WERI-Rb-1 (cell line): ENCODE results near the gene C1QTNF12.

Source experiments
- DNase-seq: peaks from one replicate; pipeline ENCODE4 v3.0.0-alpha.2; 2020
- H3K27ac ChIP-seq: fragments of 250-450 bp; sonication (Bioruptor Pico); 2 replicates; pipeline ENCODE4 v1.5.1; 2020; ENCODE audit warnings: mild to moderate bottlenecking, moderate library complexity
- H3K27me3 ChIP-seq: fragments of 250-450 bp; sonication (Bioruptor Pico); 2 replicates; pipeline ENCODE4 v1.5.1; 2021; ENCODE audit warnings: mild to moderate bottlenecking, low read depth, moderate library complexity; ENCODE audit not compliant: insufficient read depth, severe bottlenecking
- H3K36me3 ChIP-seq: fragments of 250-450 bp; sonication (Bioruptor Pico); 2 replicates; pipeline ENCODE4 v1.5.1; 2020; ENCODE audit warnings: mild to moderate bottlenecking, moderate library complexity
- H3K4me3 ChIP-seq: 2 replicates; pipeline ENCODE4 v1.5.1; 2011; ENCODE audit warnings: low read depth, mild to moderate bottlenecking, control low read depth, low read length
- H3K9me3 ChIP-seq: fragments of 250-450 bp; sonication (Bioruptor Pico); 2 replicates; pipeline ENCODE4 v1.5.1; 2021; ENCODE audit warnings: mild to moderate bottlenecking, moderate library complexity; ENCODE audit not compliant: severe bottlenecking
- TF ChIP-seq, protein P1 (sequence below): IDR thresholded peaks from 2 replicates; pipeline ENCODE4 v1.5.1; 2011; ENCODE audit warnings: low read depth, mild to moderate bottlenecking, control low read depth, inconsistent platforms, low read length

Gene C1QTNF12

DNA sequence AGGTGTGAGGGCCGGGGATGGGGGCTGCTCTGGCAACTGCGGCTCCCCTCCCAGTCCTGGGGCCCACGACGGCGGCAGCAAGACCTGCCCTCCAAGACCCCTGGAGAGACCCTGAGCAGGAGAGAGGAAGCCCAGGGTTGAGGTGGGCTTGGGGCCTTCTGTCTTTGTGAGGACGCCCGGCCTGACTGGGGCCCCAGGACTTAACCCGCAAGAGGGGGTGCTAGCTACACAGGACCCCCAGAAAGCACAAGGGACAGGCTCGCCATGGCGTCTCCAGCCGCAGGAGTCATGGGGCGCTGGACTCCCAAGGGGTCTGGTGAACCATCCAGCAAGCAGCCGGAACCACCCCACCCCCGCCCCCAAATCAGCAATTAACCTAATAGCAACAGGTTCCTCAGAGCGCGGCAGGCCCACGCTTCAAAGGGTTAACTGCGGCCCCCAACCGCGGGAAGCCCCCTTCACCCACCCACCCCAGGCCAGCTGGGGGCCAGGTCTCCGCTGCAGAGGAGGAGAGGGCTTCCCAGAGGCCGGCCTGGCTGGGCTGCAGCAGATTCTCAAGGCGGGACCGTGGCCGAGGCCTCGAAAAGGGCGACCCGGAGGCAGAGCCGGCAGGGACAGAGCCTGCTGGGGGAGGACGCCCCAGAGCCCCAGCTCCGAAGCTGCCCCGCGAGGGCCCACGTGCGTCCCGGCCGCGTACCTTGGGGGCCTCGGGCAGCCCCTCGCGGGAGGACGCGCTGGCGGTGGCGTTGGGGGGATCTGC, 525 bp downstream of the C1QTNF12 start:
- no peaks in the 10 kb centered on the region for H3K9me3 ChIP-seq
- H3K4me3 ChIP-seq, result no peak overlapping the region
- TF ChIP-seq, protein P1, sequence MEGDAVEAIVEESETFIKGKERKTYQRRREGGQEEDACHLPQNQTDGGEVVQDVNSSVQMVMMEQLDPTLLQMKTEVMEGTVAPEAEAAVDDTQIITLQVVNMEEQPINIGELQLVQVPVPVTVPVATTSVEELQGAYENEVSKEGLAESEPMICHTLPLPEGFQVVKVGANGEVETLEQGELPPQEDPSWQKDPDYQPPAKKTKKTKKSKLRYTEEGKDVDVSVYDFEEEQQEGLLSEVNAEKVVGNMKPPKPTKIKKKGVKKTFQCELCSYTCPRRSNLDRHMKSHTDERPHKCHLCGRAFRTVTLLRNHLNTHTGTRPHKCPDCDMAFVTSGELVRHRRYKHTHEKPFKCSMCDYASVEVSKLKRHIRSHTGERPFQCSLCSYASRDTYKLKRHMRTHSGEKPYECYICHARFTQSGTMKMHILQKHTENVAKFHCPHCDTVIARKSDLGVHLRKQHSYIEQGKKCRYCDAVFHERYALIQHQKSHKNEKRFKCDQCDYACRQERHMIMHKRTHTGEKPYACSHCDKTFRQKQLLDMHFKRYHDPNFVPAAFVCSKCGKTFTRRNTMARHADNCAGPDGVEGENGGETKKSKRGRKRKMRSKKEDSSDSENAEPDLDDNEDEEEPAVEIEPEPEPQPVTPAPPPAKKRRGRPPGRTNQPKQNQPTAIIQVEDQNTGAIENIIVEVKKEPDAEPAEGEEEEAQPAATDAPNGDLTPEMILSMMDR, result no peak
- no peak overlapping the region for H3K27ac ChIP-seq
- no peaks in the 10 kb centered on the region for H3K36me3 ChIP-seq
- DNase-seq, result no peak
- H3K27me3 ChIP-seq, result no peaks in the 10 kb centered on the region

DNA sequence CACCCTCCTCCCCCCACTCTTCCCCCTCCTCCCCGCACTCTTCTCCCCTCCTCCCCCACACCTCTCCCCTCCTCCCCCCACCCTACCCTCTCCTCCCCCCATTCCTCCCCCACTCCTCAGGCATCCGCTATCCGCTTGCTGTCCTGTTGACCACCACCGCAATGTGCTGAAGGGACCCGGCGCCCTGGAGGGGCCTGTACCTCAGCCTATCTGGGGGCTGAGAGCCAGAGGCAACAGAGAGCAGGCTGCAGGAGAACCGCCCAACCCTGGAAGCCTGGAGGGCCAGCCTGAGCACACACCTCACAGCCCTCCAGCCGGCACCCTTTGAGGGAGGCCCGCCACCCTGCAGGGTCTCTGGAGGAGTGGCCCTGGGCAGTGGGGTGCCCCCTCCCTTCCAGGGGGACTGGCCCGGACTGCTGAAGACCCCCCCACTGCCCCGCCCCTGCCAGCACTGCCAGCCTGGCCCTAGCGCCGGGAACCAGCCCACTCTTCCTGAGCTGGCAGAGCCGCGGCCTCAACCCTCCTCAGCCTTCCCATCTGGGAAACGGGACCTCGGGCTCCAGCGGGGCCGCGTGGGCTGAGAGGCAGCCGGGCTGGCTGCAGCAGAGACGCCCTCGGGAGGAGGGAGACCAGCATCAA, 1.2 kb downstream of the C1QTNF12 start:
- H3K27me3 ChIP-seq, result no peaks in the 10 kb centered on the region
- no peak for DNase-seq
- H3K4me3 ChIP-seq, result no peak overlapping the region
- H3K36me3 ChIP-seq, result no peaks in the 10 kb centered on the region
- H3K9me3 ChIP-seq, result no peaks in the 10 kb centered on the region
- TF ChIP-seq, protein P1, result no peak
- no peak overlapping the region for H3K27ac ChIP-seq

DNA sequence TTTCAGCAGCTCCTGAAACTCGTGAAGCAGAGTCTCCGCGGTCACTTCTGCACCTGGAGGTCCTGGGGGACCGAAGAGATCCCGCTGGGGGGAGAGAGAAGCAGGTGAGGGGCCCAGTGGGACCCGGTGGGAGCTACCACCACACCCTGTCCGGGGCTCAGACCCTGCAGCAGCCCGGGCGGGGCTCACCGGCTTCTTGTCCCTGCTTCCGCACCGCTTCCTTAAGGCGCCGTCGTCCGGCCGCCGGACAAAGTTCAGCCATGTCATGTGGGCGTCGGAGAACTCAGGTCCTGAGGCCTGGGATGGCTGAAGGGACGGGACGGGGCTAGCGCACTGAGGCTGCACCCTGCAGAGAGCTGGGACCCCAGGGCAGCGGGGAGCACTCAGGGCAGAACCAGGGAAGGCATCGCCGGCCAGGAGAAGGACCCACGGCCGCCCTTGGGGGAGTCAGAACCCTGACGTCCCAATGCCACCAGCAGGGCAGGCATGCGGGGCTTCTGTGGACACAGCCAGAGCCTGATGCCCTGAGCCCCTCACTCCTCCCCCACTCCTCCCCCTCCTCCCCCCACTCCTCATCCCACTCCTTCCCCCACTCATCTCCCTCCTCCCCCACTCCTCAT, 2.2 kb downstream of the C1QTNF12 start:
- H3K27me3 ChIP-seq, result no peaks in the 10 kb centered on the region
- TF ChIP-seq, protein P1, result no peak
- no peak overlapping the region for H3K27ac ChIP-seq
- H3K36me3 ChIP-seq, result no peaks in the 10 kb centered on the region
- no peak for DNase-seq
- H3K9me3 ChIP-seq, result no peaks in the 10 kb centered on the region
- no peak overlapping the region for H3K4me3 ChIP-seq

DNA sequence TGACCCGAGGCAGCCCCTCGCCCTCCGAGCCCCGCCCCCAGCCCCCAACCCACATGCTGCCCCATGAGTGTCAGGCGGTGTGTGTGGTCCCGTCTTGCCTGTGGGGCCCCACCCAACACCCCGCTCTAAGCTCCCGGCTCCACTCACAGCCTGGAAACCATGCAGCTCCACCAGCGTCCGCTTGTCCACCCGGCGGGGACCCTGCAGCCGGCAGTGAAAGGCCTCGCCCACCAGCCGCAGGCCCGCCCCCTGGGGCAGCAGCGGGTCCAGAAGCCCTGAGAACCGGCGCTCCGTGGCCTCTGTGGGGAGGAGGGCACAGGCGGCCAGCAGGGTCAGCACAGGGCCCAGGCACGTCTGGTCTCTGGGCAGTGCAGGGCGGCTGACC, 2.7 kb downstream of the C1QTNF12 start:
- no peak overlapping the region for H3K27ac ChIP-seq
- DNase-seq, result no peak
- H3K27me3 ChIP-seq, result no peaks in the 10 kb centered on the region
- H3K4me3 ChIP-seq, result no peak overlapping the region
- H3K9me3 ChIP-seq, result no peaks in the 10 kb centered on the region
- H3K36me3 ChIP-seq, result no peaks in the 10 kb centered on the region
- TF ChIP-seq, protein P1, result no peak

DNA sequence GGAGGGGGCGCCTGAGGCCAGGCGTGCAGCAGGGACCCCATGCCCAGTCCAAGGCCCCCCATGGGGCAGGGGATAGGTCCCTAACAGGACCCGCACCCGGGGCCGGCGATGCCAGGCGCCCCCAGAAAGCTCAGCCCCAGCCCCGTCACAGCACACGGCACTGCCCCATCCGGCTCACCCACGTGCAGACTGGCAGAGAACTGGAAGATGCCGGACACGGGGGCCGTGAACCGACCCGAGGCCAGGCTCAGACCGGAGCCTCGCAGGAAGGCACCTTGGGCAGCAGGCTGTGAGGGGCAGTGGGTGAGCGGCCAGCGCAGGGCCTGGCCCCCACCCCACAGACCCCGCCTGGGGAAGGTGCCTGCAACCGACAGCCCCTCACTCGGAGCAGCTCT, 3.3 kb downstream of the C1QTNF12 start:
- Histone ChIP-seq H3K27ac (no peak overlapping the region), H3K27me3 (no peaks in the 10 kb centered on the region), H3K4me3 (no peak overlapping the region), H3K9me3 (no peaks in the 10 kb centered on the region), H3K36me3 (no peaks in the 10 kb centered on the region)
- TF ChIP-seq, protein P1, result no peak
- DNase-seq, result no peak
